Measurements from ENCODE around the gene TRERF1.

Gene TRERF1

DNA sequence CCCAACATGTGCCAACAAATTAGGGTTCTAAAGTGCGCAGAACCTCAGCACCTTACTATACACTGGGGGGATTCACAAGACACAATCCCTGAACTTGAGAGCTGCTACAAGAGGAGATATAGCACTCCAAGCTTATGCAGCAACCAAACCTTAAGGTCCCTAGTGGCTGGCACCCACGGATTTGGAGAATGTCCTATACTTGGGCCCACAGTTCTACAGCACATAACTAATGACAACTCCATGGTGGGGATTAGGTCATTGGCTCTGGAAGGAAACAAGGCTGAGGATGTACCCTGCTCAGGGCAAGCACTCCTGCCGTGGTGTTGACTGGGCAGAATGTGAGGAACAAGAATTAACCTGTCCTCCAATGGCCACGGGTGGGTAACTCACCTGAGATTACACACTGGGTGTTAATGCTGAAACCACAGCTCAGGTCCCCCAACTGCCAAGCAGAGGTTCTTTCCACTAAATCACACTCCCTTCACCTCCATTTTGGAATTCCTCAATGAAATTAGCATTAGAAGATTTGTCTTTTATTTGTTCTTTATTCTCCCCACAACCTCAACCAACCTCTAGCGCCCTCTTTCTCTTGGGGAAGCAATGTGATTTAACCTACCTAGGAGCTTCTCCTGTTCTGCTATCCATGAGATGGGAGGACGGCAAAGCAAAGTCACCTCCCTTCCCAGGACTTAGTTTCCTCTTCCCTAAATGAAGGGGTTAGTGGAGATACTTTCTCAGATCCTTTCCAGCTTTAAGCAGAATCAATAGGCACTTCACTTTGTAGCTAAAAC lies 32.0 kb downstream of the TRERF1 start:
- DNase-seq = no peak

DNA sequence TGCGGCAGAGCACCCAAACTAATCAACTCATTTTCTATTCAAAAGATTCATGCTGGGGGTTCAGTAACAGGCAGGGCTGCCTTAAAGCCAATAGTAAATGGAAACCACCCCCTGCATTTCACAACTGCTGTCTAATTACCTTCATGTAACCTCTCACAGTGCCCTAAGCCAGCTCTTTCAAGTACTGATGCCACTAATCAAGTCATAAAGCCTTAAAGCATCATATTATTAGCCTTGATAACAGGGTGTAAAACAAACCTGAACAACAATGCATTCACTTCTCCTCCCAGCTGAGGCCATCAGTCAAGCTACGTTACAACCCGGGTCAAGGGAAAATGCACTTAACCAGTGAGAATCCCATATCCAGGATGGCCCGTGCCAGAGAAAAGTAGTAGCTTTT lies 33.0 kb downstream of the TRERF1 start:
- DNase-seq = no peak

DNA sequence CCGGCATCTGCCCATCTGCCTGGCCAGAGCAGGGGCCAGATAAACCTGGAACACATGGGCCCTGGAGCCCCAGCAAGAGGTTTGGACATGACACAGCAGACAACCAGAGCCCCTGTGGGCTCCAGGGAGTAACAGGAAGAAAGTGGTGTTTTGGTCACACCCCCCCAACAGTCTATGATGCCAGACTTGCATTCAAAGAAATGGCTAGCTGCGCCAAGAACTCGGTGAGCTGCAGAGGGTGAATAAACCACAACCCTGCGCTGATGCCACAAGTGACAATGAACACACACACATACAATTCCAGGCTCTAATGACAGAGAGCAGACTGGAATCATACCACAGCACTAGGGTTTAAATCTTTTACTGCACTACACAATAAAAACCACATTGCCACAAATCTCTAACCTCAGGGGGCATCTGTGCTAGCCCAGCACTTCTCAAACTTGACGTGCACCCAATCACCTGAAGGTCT lies 34.0 kb downstream of the TRERF1 start:
- no peak for DNase-seq

DNA sequence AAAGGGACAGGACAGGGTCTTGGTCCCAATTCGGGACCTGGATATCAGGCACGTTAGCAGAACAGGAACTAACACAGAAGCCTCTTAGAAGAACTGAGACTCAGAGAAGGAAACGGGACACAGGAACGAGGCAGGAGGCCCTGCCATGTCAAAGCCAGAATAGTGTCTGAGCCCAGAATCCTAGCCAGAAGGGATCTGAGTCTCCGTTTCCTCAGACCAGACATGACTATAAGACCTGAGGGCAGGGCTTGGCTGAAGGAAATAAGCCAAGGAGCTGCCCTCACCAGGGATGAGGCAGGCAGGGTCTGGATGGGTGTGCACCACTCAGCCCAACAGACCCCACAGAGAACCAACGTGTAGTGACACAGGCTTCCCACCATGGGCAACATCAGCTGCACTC lies 40.3 kb downstream of the TRERF1 start:
- no peak for DNase-seq

DNA sequence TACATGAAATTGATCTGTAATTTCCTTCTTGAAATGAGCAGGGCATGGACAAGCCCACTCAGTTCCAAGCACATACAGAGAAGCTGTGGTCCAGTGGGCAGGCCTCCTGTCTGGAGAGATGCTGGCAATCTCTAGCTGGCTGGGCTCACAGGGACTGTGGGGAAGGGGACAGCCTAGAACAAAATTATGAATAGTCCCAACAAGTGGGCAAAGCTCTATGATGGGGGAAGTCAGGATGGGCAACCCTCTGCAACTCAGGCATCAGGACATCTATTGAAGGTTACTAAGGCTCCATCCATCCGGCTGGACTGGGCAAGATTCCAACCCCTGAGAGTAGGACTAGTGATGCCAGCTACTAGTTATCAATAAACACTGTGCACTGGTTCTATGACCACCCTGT lies 40.9 kb downstream of the TRERF1 start:
- no peak for DNase-seq

DNA sequence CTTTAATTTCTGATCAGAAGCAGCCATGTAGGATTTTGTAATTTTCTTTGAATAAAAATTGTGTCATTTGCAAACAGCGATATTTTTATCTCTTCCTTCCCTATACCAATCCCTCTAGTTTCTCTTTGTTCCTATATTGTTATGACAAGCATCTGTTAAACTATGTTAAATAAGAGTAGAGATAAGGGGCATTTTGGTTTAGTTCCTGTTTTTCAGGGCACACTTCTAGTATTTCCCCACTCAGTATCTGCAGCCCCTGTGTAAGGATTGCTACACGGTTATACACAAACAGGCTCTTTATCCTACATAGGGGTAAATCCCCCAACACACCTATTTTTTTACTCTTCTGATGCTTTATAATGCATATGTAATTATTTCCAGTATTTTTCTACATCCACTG lies 42.1 kb downstream of the TRERF1 start:
- DNase-seq = peak; percentile 89

DNA sequence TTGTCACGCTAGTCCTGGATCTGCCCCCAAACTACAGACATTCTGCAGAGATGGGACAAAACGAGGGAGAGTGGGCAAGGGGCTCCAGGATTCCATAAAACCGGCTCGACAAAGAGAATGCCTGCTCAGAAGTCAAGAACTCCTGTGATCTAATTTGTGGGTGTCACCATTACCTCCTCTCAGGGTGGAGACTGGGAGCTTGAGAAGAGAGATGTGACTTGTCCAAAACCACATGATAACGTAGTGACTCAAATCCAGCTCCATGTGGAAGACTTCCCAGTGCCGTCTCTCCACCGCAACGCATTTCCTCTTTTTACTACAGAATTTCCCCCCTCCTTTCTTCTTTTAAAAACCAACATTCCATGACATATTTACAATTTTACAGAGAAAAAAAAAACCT lies 44.3 kb downstream of the TRERF1 start:
- DNase-seq = no peak

DNA sequence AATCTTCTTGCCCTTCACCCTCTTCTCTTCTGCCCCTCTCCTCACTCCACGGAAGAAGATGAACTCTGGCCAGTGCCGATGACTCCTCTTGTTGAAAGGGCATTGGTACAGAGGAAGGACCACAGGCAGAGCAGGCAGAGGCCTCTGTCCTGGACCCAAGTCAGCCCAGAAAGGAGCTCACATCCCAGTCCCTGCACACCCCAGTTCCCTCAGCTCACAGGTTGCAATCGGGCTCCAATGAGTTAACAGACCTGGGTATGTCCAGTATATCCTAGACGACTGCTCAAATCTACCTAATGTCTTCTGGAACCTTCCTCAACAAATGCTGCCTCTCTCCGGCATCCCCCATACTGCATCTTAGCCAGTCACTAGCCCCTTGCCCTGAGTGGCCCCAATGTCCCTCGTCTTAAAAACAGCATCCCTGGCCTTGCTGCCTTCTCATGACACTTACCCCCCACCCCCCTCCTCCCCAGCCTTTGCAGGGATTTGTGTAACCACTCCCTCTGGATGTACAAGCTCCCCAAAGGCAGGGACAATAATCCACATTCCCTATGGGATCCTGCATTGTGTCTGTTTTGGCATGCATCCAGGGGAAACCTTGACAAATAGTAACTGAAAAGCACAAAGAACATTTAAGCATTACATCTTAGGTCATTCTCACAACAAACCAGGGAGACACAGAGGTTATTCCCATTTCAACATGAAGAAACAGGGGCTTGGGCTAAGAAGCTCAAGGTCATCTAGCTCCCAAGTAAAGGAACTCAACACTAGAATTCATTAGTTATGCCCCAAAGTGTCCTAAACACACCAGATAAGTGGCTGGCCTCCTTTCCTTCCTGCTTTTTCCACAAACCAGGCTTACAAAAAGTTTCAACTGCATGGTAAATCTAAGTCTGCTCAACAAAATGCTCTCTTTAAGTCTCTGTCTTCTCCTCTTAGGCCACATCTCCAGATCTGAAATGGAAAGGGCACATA lies 45.1 kb downstream of the TRERF1 start:
- DNase-seq = no peak

DNA sequence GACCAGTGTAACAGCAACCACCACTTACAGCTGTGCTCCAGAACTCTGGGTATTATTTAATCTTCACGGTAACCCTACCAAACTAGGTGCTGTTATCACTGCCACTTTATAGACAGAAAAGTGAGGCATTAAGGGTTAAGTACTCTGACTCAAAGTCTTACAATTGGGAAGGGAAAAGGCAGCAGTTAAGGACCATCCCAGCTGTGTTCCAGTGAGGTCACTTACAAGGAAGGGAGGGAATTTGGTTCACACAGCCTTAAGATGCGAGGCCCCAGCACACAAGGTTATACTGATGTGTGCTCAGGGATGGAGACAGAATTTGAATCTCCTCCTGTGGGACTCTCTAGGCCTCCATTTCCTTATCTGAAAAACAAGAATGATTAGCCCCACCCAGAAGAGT lies 46.7 kb downstream of the TRERF1 start:
- DNase-seq = no peak

DNA sequence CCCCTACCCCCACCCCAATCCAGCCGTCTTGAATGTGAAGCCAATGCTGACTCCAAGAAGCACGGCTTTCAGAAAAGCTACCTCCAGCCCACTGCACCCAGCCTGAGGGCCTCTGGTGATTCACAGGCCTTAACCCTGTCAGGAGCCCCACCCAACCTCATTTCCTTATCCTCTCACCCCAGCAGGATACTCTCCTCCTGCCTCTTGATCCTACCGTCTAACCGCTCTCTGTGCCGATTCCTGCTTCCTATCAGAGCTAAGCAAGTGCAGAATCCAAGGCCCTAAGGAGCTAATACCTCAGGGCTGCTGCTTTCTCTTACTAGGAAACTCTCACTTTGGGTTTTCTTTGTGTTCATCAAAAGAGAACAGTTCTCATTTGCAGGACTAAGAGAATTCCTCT lies 47.2 kb downstream of the TRERF1 start:
- no peak for DNase-seq

DNA sequence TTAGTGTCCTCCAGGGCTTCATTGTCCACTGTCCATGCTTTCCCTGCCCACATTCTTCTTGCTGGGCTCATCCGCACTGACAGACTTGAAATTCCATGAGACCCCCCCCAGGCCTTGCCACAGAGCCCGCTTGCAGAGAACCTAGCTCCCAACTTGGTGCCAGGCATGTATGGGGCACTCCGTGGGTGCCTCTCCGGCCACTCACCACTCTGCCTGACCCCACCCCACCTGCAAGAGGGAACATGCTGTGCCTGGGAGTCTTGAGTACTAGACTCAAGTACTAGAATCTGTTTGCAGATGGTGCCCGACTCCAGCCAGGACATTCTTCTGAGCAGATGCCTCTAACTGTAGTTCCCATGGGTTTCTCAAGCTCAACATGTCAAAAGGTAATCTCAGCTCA lies 47.9 kb downstream of the TRERF1 start:
- DNase-seq = no peak

DNA sequence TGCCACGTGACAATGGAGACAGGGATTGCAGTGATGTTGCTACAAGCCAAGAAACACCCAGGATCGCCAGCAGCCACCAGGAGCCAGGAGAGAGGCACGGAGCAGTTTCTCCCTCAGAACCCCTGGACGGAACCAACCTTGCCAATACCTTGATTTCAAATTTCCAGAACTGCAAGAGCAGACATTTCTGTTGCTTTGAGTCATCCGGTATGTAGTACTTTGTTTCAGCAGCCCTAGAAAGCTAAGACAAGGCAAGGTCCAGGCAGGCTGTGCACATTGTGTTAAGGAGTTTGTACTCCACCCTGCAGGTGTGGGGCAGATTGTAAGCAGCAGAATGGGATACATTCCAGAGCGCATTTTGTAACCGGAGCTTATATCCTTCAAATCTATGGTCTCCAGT lies 48.3 kb downstream of the TRERF1 start:
- no peak for DNase-seq

DNA sequence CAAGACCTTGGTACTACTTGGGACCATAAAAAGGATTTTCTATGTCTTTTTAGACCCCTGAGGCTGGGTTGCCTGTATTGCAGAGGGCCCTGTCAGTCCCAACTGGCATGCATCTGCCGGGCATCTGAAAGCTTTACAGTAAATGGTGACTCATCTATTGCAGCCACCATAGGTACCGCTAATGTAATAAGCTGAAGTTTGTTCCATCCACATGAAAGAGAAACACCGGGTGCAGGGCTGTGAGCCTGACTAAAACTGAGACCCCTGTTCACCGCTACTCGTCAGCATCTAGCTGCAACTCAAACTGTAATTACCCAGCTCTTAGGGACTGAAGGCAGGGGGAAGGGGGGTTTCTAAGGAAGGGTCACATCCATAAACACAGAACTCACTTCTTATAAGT lies 49.5 kb downstream of the TRERF1 start:
- DNase-seq = no peak

DNA sequence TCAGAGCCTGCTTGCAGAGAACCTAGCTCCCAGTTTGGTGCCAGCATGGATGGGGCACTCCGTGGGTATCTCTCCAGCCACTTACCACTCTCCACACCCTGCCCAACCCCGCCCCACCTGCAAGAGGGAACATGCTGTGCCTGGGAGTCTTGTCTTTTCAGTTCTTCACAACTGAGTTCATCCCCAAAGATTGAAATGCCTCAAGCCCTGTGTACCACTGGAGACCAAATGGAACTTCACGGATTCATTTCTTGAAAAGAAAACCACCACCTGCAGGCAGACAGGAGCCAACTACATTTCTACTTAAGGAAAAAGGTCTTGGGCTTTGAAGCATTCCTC lies 50.1 kb downstream of the TRERF1 start:
- no peak for DNase-seq

DNA sequence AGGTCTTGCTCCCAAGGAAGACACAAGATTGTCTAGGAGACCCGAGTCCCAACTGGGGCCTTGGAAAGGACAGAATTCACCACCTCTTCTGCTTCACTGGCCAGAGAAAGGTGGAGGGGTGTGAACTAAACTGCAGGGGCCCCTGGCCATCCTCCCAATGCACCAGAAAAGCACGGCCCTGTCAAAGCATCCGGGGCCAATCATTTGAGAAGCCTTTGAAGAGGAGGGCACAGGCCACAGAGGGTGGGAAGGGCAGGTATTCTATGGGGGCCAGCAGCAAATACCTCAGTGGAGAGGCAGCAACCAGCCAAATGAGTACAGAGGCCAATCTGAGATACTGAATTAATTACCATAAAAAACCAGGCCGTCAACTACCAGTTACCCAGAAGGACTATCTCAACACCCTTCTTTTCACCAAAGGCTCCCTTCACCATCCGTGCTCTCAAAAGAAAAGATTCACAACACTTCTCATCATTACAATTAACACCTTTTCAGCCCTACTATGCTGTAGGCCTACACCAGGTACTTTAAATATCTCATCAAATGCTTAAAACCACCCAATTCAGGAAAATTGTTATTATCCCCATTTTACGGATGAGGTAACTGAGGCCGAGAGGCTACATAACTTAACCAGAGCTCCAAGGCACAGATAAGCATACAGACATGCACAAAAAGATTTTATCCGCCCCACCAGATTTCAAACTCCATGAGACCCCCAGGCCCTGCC lies 50.7 kb downstream of the TRERF1 start:
- DNase-seq = no peak

DNA sequence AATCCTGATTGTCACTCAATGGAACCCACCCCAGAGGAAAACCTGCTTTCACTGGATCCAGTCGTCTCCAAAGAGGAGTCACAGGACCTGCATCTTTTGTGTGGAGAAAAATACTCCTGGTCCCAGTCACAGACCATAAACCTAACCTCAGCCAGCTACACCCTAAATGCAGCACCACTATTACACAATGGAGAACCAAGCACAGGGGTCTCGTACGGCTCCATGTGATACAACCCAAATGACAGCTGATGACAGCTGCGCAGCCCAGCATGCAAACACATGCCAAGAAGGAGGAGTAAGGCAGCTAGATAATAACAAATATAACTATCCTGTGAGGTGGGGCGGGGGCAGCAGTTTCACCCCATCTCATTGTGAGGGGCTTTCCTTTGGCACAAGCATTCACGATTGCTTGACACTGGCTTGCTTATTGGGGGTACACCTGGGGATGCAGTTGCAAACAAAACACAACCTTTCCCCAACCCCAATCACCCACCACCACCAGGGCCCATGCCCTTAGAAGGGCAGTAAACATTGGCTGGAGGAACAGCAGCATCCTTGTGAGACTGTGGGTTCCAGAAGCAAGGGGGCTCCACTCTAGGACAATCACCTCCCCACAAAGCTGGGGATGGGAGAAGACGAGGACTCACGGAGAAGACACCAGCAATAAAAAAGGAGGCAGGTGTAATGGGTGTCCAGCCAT lies 51.5 kb downstream of the TRERF1 start:
- DNase-seq = no peak

DNA sequence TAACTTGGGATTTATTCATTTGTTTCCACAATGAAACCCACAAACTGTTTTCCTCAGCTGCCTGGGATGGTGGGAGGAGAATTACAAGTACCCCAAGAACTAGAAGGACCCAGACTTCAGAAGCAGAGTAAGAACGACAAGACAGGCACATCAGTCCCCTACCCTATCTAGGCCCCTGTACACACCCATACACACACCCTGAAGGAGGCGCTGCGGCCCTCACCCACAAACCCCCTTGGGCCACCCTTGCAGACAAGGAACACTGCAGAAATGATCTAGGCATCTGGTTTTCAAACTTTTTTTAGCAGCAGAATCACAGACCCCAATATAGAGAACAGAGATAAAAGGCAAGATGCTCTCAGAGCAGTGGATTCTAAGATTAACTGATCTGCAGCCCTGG lies 55.0 kb downstream of the TRERF1 start:
- no peak for DNase-seq

DNA sequence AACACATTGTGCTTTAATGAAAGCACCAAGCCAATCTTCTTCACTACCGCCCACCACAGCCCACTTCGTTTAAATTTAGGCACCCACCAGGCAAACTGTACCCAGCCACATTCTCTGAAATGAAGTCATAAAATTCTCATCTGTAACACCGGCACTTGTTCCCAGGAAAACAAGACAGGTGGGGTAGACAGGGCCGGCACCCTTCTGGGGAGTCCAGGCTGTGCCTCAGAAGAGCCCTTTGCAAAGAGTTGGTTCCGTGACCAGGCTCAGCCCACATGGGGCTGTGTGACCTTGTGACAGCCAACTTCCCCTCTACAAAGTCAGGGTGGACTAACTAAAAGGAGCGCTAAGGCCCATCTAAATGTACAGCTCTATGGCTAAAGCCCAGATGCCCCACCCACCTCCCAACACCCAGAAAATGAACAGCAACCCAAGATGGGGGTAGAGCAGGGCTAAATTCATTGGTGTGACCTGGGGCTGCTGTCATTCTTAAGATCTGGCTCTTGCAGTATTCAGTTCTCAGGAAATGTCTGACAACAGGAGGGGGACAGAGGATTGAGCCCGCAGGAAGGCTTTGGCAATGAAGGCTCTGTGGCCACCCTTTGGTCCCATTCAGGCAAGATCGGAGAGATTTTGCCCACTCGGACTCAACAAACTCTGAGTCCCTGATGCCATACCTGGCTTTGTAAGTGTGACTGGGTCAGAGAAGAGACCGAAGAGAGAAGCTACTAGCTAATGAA lies 56.7 kb downstream of the TRERF1 start:
- no peak for DNase-seq

DNA sequence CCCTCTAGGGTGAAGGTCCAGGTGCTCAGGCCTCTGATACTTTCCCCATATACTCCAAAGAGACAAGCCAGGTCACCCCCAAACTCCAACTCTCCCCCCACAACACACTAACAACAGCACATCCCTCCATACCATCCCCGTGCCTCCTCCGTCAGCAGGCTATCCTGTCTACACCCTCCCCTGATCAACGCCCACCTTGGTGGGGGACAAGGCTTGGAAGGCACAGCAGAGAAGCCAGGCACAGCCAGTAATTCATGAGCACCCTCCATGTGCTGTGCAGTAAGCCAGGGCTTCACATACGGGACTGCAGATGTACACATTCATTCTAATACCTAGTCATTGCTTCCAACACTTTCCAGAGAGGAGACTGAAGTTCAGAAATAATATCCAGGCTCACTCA lies 57.6 kb downstream of the TRERF1 start:
- no peak for DNase-seq

DNA sequence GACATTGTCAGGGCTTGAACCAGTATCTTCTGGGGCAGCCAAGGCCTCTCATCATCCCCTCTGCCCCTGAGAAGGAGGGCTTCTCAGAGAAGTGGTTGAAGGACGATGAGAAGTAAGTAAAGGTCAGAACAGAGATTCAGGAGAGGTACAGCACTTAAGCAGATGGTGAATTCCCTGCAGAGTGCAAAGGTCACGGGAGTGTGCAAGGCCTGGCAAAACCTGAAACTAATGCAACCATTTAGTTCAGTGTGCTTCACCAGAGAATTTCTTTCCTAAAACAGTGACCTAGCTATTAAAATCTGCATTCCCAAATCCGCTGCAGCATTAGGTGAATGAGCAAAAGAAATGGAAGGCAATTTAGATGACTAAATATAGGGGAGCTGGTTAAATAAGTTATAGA lies 58.4 kb downstream of the TRERF1 start:
- DNase-seq = no peak

DNA sequence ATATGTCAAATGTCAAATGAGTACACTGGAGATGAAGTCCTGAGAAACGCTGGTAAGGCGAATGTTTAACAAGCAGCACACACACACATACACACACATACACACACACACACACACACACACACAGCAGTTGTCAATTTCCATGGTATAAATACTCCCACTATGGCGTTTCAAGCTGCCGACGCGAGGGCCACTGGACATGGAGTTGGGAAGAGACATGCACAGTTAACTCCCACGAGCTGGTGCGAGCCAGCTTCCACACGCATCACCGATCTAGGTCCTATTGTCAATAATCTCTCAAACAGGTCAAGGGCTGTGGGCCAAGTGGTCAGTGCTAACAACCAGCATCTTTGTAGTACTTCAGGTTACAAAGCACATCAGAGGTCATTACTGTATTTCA lies 58.9 kb downstream of the TRERF1 start:
- DNase-seq = no peak

DNA sequence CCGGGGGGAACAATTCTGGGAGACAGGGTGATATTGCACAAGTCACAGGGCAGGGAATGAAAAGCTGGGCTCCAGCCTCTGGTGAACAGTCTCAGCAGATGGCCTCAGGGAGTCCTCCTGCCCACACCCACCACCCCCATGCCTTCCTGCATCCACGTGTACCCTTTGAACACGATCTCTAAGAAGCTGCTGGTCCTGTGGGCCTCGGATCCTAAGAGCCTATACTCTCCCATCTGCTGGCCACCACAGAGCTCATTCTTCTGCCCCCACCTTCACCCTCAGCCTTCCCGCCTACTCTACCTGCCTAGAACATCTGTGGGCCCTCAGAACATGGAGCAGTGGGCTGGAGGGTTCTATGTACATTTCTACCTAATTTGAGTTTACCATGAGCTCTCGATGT lies 60.3 kb downstream of the TRERF1 start:
- no peak for DNase-seq

Data from SIG-M5 (cell line).